Hepatocyte (in vitro differentiated cells): ENCODE measurements around the gene CTBP2.

Experiments
- CTCF ChIP-seq: fragments of 200-600 bp; sonication (generic); IDR thresholded peaks from 2 replicates; pipeline ENCODE4 v1.5.1; 2016; ENCODE audit warnings: antibody characterized with exemption, mild to moderate bottlenecking; ENCODE audit not compliant: poor library complexity
- EZH2 ChIP-seq: fragments of 200-600 bp; sonication (generic); IDR thresholded peaks from 2 replicates; pipeline ENCODE4 v1.6.1; 2016; ENCODE audit warnings: antibody characterized with exemption, mild to moderate bottlenecking, borderline replicate concordance
- EZH2phosphoT487 ChIP-seq: fragments of 200-600 bp; sonication (generic); IDR thresholded peaks from one replicate; pipeline ENCODE4 v1.6.1; 2018; ENCODE audit warnings: antibody characterized with exemption, mild to moderate bottlenecking, low read depth, moderate library complexity; ENCODE audit not compliant: unreplicated experiment, severe bottlenecking

- TF ChIP-seq CTCF = no peak
- no peak for TF ChIP-seq EZH2
- no peak for TF ChIP-seq EZH2phosphoT487
These were observed 95.5 kb downstream of the CTBP2 start for GRCh38 chr10:125064681-125065492.
